H1 (cell line): ENCODE results near the gene REM2.

Experiments
- CEBPB ChIP-seq: IDR thresholded peaks from 2 replicates; pipeline ENCODE4 v1.6.1; 2012; ENCODE audit warnings: low read depth, low read length
- CTCF ChIP-seq, 3 experiments: IDR thresholded peaks; 1 replicate in 2 of 3; 2 replicates in 1 of 3; pipeline versions ENCODE4 v1.5.1 to v1.6.1; 2011; ENCODE audit warnings: low read length in 3 of 3, mild to moderate bottlenecking in 3 of 3, inconsistent platforms in 2 of 3, low read depth in 1 of 3, moderate library complexity in 1 of 3; ENCODE audit not compliant: insufficient read depth in 1 of 3; ENCODE audit errors: control extremely low read depth in 1 of 3
- HDAC2 ChIP-seq, 2 experiments: fragments of 300-600 bp in 1 of 2; sonication (generic) in 1 of 2; IDR thresholded peaks; 2 replicates each; pipeline ENCODE4 v1.6.1; 2011 to 2012; ENCODE audit warnings: low read depth in 2 of 2, low read length in 2 of 2, mild to moderate bottlenecking in 2 of 2, moderate library complexity in 2 of 2, borderline replicate concordance in 1 of 2, inconsistent platforms in 1 of 2
- NRF1 ChIP-seq: IDR thresholded peaks from 2 replicates; pipeline ENCODE4 v1.6.1; 2011; ENCODE audit warnings: mild to moderate bottlenecking, low read depth, low read length, improper control_type of control experiment
- POLR2A ChIP-seq, 2 experiments: IDR thresholded peaks; 1 replicate in 1 of 2; 2 replicates in 1 of 2; pipeline ENCODE4 v1.6.1; 2011; ENCODE audit warnings: low read depth in 2 of 2, low read length in 2 of 2, mild to moderate bottlenecking in 2 of 2; ENCODE audit errors: control extremely low read depth in 1 of 2
- POLR2AphosphoS5 ChIP-seq: IDR thresholded peaks from 2 replicates; pipeline ENCODE4 v1.6.1; 2011; ENCODE audit warnings: low read depth, low read length
- RBBP5 ChIP-seq: IDR thresholded peaks from 2 replicates; pipeline ENCODE4 v1.7.1; 2012; ENCODE audit warnings: low read depth, mild to moderate bottlenecking, inconsistent platforms, low read length, moderate library complexity, borderline replicate concordance
- SP2 ChIP-seq: IDR thresholded peaks from 2 replicates; pipeline ENCODE4 v1.6.1; 2012; ENCODE audit warnings: mild to moderate bottlenecking, low read length, inconsistent platforms
- YY1 ChIP-seq: IDR thresholded peaks from 2 replicates; pipeline ENCODE4 v1.6.1; 2011; ENCODE audit warnings: low read depth, mild to moderate bottlenecking, low read length
- TF ChIP-seq, protein P1 (sequence below): IDR thresholded peaks from 2 replicates; pipeline ENCODE4 v1.6.1; 2012; ENCODE audit warnings: inconsistent platforms

- TF ChIP-seq CTCF (IDR thresholded peaks at IDR 0.05; ENCODE audit: control extremely low read depth in 1 of 3, insufficient read depth in 1 of 3, low read depth in 1 of 3, low read length in 3 of 3) (no peak), YY1 (no peak), POLR2A (IDR thresholded peaks at IDR 0.05; ENCODE audit: control extremely low read depth in 1 of 2, low read depth in 2 of 2, low read length in 2 of 2) (no peak), POLR2AphosphoS5 (no peak), RBBP5 (no peak), NRF1 (no peak), CEBPB (no peak), HDAC2 (IDR thresholded peaks at IDR 0.05; ENCODE audit: borderline replicate concordance in 1 of 2, low read depth in 2 of 2, low read length in 2 of 2) (no peak), SP2 (no peak)
- TF ChIP-seq, protein P1, sequence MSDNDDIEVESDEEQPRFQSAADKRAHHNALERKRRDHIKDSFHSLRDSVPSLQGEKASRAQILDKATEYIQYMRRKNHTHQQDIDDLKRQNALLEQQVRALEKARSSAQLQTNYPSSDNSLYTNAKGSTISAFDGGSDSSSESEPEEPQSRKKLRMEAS, result no peak
These were observed 13.7 kb downstream of the REM2 start for GRCh38 chr14:22896760-22897159.
